Measurements from ENCODE around the gene SERPINB1.

- TF ChIP-seq CTCF (IDR thresholded peaks at IDR 0.05; ENCODE audit: borderline replicate concordance, extremely low read depth, low read length, poor library complexity, severe bottlenecking) (no peak), EZH2 (IDR thresholded peaks at IDR 0.05; ENCODE audit: borderline replicate concordance, low read depth, low read length, severe bottlenecking) (no peak)
Measured at GRCh38 chr6:2826131-2826530, 15.5 kb downstream of the SERPINB1 start.
